ENCODE results near the gene DCC. TPM values are rescaled to one million over a fixed set of nuclear protein-coding genes. Genes with fewer than 3 reads are reported as not detected.

The DCC gene
- total and polyA plus RNA-seq, 2 of the 8 experiments (the other 6 are each of a cell fraction or from before 2014, with no cell fraction given): 0.14 to 1.4 TPM

GRCh38 chr18:52349498-52349897 is 9.5 kb downstream of the DCC start (continued):
- no peak for TF ChIP-seq CHD7 (IDR thresholded peaks at IDR 0.05; ENCODE audit: insufficient replicate concordance, low read length)
- no peak for TF ChIP-seq JUND (IDR thresholded peaks at IDR 0.05; ENCODE audit: low read length)
- no peak for TF ChIP-seq TCF12 (IDR thresholded peaks at IDR 0.05; ENCODE audit: low read depth, low read length)
- TF ChIP-seq EP300 (IDR thresholded peaks at IDR 0.05; ENCODE audit: borderline replicate concordance in 1 of 2, low read depth in 2 of 2, low read length in 2 of 2): no peak
- no peak for TF ChIP-seq RAD21 (IDR thresholded peaks at IDR 0.05 in 1 of 2, conservative IDR thresholded peaks at IDR 0.05 in 1 of 2; ENCODE audit: low read depth in 2 of 2, low read length in 2 of 2)

Data from H1 (cell line).